HUDEP-2 (cell line): ENCODE measurements around the gene PRX.
A peak's percentile ranks its signal among the peaks of the same experiment; 100 is the strongest.
"Not testable (repeated sequence)": the region's sequence is repeated elsewhere in the genome, so short reads cannot be mapped to it uniquely, and the experiment has no call there.

Experiments used
- DNase-seq, 76 experiments: peaks; one replicate each; lab custom pipeline; 2025; ENCODE audit not compliant: unreplicated experiment in 76 of 76; lab: John Stamatoyannopoulos, UW

PRX gene

DNA sequence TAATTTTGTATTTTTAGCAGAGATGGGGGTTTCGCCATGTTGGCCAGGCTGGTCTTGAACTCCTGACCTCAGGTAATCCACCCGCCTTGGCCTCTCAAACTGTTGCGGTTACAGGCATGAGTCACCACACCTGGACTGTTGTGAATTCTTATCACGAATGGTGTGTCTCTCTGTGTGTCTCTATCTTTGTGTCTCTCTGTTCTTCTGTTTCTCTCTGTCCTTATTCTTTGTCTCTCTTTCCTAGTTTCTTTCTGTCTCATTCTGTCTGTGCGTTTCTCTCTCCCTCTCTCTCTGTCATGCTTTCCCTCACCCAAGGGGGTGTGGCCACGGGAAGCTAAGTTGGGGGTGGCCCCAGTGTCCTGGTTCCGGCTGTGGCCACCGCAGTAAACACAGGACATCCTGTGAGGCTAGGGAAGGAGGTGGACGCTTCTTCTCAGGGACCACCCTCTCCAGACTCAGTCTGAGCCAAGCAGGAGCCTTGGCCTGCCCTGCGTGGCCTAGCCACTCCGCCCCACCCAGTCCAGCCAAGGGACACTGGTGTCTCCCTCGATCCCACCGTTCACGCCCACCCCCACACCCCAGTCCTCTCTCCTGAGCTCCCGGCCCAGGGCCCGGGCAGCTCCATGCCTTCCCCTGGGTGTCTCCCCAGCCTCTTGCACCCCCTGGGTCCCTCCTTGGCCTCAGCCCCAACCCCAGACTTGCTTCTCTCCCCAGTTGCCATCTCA is 3.9 kb upstream of the PRX start:
- DNase-seq, result peak in 13 of 76 experiments; percentile 14 to 45 (median 29)

DNA sequence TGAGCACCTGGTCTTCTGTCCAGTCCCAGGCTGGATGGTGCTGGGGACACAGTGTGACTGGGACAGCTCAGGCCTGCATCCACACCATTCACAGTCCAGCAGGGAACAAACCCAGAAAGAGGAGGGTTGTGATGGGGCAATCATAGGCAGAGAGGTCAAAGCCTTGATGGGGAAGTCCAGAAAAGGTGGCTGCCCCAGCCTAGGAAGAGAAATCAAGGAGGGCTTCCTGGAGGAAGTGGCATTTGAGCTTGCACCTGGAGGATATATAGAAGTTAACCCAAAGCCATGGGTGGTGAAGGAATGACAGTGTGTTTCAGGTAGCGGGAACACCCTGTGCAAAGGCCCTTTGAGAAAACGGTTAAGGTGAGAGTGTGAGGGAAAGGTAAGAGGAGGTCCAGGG is 2.6 kb upstream of the PRX start:
- no peak for DNase-seq

DNA sequence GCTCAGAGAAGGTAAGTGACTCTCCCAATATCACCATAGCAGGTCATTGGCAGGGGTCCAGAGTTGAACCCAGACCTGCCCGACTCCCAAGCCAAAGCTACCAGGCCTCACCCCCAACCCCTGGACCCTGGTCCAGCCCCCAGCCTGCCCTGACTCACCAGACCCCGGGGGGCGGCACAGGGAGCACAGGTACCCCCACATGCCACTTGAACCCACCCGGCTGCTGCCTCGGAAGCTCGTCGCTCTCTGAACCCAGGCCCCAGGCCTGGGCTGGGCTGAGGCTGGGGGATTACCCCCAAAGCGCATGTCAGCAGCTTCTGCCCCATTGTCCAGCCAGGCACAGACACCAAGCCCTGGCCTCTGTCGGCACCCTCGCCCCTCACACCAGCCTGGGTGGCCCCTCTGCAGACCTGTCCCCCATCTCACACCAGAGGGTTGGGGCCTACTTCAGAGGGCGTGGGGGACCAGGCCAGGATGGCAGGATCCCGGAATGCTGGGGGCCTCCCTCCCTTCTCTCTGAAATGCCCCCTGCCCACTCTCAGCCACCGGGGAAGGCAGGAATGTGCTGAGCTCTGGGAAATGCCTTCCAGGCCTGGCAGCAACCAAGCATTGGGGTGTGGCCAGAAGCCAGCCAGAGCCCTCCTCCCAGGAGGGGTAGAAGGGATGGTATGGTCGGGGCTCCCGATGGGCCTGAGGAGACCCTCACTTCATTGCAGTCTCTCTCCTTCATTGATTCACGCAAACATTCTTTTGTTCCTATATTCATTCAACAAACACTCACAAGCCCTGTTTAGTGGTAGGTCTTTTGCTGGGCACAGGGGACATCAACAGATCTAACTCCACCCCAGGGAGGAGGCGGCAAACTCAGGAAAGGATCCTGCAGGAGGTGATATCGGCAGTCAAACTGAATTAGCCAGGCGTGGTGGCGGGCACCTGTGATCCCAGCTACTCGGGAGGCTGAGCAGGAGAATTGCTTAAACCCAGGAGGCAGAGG is 1.7 kb upstream of the PRX start:
- DNase-seq, result no peak

DNA sequence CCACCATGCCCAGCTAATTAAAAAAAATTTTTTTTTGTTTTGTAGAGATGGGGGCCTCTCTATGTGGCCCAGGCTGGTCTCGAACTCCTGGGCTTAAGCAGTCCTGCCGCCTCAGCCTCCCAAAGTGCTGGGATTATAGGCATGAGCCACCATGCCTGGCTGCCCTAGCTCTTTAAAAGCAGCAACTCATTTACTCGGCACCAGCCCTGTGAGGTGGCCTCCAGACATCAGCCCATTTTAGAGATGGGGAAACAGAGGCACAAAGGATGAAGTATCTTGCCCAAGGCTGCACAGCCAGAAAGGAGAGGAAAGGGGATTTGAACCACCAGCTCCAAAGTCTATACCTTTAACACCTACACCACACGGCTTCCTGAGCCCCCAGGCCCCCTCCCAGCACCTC is 312 bp downstream of the PRX start:
- no peak for DNase-seq

DNA sequence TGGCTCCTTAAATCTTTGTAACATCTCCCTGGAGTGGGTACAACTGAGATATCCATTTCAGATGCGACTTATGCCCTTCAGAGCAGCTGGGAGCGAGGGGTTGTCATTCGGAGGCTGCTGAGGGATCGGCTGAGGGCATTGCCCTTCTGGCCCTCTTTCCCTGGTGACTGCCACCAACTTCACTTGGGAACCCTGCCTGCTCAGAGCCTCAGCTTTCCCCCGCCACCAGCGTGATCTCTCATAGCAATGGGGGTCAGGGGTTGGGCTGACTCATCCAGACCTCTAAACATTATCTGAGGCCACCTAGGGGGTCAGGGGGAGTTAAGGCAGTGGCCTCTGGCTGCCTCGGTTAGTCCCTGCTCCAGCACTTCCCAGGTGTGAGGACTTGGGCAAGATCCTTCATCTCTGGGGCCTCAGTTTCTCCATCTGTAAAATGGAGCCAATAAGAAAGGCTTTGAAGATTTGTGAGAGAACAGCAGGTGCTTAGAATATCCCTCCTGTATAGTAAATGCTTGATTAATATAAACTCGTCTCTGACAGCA is 1.1 kb downstream of the PRX start:
- DNase-seq, result no peak

DNA sequence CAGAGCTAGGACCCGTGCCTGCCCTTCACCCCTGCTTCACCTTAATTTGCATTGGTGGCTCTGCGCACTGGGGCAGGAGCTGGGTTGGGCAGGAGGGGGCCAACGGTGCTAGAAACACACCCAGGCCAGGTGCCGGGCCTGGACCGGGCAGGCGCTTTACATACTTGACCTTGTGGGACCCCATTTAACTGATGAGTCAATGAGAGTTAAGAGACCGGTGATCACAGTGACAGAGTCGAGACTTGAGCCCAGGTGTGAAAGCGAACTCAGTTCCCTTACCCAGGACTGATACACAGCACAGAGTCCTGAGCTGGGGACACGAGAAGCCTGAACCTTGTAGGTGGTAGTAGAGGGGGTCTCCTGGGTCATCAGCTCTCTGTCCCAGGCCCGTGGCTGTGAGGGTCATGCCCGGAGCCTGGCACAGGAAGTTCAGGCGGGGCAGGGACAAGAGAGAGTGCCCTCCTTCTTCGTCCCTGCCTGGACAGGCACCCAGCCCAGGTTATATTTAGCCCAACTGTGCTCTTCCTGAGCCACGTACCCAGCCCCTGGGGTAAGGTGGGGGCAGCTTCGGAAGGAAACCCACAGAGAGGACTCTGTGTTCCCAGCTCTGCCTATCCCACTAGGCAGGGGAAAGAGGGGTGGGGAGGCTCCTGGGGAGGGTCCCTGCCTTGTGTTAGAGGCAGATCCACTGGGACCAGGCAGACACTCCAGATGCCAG is 1.9 kb downstream of the PRX start:
- no peak for DNase-seq

DNA sequence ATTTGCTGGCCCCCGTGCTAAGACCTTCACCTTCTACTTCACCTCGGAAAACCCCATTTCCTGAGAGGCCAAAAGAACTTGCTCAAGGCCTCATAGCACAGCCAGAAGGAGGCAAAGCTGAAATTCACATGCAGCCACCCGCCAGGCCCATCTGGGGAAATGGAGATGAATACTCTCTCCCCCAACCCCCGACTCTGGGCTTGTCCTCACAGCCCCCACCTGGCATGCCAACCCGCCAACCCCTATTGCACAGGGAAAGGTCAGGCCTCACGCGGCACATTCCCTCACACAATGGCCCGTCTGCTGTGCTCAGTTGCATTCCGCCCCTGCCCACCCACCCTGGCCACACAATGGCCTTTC is 3.2 kb downstream of the PRX start:
- DNase-seq, result no peak

DNA sequence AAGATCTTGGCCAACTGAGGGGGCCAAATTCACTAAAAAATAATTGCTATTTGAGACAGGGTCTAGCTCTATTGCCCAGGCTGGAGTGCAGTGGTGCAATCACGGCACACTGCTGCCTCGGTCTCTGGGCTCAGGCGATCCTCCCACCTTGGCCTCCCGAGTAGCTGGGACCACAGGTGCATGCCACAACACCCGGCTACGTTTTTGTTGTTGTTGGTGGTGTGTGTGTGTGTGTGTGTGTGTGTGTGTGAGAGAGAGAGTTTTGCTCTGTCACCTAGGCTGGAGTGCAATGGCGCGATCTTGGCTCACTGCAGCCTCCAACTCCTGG is 4.6 kb downstream of the PRX start:
- not testable (repeated sequence) for DNase-seq

DNA sequence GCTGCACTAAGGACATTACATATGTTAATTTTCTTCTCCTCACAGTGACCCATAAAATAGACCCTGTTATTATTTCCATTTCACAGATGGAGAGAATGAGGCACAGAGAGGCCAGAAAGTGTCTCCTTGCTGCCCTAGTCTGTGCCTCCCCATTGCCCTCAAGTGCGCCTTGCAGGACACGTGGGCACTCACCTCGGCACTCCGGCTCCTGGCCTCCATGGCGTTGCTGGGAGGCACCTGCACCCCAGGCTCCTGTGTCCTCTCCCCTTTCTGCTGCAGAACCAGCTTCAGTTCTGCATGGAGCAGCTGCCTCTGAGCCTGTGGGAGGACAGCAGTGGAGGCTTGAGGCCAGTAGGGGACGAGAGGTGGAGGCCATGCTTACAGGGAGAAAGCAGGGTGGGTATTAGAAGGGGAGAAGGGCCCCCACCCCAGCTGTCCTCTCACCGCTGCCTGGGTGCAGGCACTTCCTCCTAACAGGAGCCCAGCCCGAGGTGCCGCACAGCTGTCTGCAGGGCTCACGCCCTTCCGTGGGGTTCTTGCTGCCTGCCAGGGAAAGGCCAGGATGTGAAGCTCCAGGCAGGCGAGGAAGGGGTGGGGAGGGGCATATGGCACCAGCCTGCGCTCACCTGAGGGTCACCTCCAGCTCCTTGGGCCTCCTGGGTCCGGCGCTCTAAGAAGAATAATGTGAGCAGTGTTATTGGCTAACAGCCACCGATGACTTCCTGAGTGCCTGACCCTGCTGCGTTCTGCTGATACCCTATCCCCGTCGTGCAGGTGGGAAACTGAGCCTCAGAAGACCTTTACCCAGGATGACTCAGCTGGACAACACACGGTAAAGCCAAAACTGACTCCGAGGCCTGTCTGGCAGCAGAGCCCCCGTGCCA is 5.2 kb downstream of the PRX start:
- peak in 34 of 76 experiments; percentile 19 to 65 (median 40) for DNase-seq

DNA sequence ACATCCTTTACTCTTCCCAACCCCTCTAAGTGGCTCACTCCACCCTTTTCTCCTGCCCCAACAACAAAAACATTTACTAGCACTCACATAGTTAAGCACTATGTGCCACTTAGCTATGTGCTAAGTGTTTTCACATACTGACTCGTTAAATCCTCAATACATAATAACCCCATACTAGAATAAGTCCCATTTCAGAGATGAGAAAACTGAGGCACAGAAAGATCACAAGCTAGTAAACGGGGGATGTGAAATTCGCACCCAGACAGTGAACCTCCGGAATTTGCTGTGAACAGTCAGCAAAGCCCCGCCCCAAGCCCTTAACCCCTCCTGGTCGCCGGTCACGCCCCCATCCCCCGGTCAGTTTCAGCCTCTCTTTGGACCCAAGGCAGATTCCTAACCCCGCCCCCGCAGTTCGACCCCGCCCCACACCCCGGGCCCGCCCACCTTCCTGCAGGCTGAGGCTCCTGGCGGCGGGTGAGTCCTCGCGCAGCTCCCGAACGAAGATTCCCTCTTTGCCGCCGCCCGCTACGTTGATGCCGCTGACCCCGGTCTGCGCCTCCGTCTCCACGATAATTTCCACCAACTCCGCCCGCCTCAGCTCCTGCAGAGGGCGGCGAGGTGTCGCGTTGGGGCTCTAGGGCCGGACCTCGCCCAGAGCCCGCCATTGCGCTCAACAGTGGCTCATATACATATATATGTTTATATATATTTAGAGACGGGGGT is 9.8 kb downstream of the PRX start:
- peak in 72 of 76 experiments; percentile 31 to 97 (median 86) for DNase-seq

DNA sequence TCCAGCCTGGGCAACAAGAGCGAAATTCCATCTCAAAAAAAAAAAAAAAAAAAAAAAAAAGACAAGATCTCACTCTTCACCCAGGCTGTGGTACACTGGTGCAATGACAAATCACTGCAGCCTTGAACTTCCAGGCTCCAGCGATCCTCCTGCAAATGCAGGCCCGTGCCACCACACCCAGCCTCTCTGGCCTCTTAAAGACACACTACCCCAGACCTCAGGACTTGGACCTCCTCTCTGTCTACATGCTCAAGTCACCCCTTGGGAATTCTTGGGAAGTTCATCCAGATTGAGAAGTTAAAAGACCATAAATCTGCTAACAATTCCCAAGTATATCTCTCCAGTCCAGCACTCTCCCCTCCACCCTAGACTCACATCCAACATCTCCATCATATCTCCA is 12.6 kb downstream of the PRX start:
- DNase-seq, result no peak

DNA sequence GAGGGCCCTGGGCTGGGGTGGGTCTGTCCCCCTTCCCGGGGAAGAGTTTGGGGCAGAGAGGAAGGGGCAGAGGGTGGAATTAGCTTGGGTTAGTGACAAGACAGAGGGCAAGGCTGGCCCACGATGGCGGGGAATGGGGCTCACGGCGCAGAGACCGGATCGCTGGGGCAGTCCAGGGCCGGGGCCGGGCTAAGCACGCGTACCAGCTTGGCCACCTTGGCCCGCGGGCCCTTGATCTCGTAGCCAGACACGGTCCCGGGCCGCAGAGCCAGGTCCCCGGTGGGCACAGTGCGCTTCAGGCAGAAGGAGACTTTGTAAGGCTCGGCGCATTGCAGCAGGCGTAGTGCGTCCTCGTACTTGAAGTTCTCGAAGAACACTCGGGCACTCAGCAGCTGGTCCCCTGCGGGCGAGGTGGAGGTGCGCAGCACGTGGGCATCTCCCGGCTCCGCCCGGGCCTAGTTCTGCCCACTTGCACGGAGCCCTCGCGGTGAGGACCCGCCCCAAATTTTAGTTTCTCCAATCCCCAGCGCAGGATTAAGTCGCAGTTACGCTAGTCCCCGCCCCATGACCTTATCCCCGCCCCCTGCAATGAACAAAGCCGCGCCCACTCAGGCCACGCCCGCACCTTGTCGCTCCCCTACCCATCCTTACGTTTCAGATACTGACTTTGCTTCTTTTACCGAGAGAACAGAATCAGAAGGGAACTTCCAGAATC is 14.6 kb downstream of the PRX start:
- peak in 45 of 76 experiments; percentile 14 to 77 (median 47) for DNase-seq

DNA sequence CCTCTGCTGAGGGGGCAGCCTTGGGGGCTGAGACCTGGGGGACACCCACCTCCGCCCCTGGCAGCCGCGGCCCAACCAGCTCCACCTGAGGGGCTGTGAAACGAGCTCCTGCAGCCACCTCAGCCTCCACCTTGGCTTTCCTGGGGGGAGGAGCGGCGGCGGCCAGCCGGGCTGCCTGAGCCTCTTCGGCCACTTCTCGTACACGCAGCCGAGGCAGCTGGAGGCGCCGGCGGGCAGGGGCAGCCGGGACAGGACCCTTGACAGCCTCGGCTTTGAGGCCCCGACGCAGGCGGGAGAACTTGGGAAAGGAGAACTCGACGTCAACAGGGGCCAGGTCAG is 15.6 kb downstream of the PRX start:
- DNase-seq, result no peak

DNA sequence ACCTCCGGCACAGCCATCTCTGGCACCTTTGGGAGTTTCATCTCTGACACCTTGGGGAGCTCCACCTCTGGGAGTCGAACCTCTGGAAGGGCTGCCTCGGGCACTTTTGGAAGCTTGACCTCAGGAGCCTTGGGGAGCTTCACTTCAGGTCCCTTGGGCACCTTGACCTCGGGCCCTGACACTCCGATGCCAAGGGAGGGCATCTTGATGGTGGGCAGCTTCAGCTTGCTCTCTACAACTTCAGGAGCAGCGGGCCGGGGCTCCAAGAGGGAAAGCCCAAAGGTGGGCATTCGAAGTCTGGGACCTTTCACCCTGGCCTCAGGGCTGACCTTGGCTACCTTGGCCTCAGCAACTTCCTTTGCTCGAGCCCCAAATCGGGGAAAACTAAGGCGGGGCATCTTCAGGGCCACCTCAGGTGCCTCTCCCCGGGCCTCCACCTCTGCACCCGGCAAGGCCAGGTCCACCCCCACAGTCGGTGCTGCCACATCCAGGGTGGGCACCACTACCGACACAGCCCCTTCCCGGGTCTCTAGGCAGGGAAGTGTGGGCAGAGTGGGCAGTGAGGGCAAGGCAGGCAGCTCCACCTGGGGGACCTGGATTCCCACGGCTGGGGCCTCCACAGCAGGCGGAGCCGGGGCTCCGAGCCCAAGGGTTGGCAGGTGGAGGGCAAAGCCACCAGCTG is 16.2 kb downstream of the PRX start:
- DNase-seq, result no peak

DNA sequence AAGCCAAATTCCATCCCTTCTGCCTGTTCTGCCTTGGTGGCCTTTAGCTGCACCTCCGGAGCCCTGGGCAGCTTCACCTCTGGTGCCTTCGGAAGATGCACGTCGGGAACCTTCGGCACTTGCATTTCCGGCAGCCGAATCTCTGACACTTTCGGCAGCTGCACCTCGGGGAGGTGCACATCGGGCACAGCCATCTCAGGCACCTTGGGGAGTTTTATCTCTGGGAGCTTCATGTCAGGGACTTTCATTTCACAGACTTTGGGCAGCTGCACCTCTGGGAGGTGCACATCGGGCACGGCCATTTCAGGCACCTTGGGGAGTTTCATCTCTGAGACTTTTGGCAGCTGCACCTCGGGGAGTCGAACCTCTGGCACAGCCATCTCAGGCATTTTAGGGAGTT is 17.2 kb downstream of the PRX start:
- DNase-seq, result no peak

DNA sequence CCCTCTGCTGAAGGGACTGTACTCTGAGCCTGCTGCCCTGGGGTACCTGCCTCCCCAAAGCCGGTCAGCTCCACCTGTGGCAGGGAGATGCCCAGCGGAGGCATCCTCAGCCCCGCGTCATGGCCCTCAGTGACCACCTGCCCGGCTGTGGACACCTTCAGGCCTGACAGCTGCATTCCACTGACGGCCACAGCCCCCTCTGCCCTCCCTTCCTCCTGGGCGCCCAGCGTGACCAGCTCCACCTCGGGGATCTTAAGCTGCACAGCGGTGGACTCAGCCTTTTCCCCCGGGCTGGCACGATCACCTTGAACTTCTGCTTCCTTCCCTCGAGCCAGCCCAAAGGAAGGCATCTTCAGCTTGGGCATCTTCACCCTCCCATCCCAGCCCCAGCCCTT is 18.4 kb downstream of the PRX start:
- no peak for DNase-seq

DNA sequence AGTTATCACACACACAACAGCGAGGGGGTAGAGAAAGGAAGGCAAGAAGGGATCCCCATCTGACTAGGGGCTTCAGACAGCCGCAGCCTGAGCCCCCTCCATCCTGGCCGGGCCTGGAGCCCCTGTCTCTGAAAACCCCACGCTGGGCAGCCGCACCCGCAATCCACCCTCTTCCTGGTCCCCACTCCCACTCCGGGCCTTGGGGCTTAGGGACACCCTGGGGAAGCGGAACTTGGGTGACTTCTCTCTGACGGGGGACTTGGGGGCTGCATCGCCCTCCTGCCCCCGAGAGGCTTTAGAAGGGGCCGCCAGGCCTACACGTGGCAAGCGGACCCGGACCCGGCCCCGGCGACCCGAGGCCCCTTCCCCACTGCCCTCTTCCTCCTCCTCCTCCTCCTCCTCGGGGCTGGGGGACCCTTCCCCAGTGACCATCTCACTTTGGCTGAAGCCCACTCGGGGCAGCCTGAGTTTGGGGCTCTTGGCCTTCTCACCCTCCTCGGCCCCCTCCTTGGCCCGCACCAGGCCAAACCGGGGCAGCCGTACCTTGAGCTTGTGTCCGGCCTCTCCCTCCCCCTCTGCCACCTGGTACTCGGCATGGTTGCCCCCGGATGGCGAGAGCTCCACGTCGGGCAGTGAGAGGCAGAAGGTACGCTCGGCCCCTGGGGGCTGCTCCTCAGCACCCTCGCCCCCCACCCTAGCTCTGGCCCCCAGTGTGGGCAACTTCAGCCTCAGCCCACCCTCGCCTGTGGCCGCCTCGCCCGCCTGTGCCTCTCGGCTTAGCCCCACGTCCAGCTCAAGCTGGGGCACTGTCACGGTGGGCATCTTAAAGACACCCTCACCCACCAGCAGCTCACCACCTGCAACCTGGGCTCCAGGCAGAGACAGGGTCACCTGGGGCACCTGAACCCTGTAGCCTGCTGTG is 19.0 kb downstream of the PRX start:
- DNase-seq, result no peak
